ENCODE measurements around the gene KCNG2. TPM values are rescaled to one million over a fixed set of nuclear protein-coding genes. Genes with fewer than 3 reads are reported as not detected.

The KCNG2 gene
- total and polyA plus RNA-seq, 10 of the 15 experiments (the other 5 are each of a cell fraction or from before 2014, with no cell fraction given), result 0.20 to 0.23 TPM; not detected in 8

DNA sequence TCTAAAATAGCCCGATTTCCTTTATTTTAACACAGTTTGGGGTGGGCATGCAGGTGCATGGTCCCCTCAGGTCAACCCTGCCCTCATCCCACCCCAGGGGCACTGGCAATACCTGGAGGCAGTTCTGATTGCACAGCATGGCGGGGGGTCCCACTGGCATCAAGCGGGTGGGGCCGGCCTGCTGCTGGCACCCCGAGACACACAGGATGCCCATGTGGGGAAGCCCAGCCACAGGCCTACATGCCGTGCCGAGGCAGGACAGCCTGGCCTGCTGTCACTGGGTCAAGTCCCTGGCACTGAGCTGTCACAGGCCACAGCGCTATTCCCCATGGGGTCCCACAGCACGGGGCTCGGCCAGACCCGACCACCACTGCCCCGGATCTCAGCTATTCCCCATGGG is 11.9 kb upstream of the KCNG2 start:
- WGBS (ENCODE audit: insufficient coverage, insufficient replicate concordance, low lambda C conversion rate, missing lambda C conversion rate), result 47% methylated on average over 8 of the region's 12 CpGs
- H3K9ac ChIP-seq (ENCODE audit: control insufficient read depth, insufficient read depth, low read length), result no peak overlapping the region
- POLR2A ChIA-PET, result no interaction called here
- no peaks in the 10 kb centered on the region for H3K79me2 ChIP-seq (ENCODE audit: control insufficient read depth, insufficient read depth, low read length)
- RAD21 ChIA-PET (ENCODE audit: unreplicated experiment), result no interaction called here
- in situ Hi-C loops (cut with MboI) (no loop called here), intact Hi-C loops (cut with micrococcal nuclease; ENCODE audit: unreplicated experiment) (no loop called here)
- no peak overlapping the region for H3K4me3 ChIP-seq
- FAIRE-seq (no peak), ATAC-seq (no peak), DNase-seq (ENCODE audit: low read depth, low spot score) (no peak)
- H3K9me3 ChIP-seq (replicated peaks; ENCODE audit: control insufficient read depth, insufficient read depth, low read length), result no peaks in the 10 kb centered on the region; the same call in 2 of the 3 replicates
- H3K4me2 ChIP-seq (ENCODE audit: control insufficient read depth, insufficient read depth), result no peak overlapping the region
- no peaks in the 10 kb centered on the region for H3K4me1 ChIP-seq (ENCODE audit: control insufficient read depth, insufficient read depth, low read length)
- SMC1A ChIA-PET (ENCODE audit: uncharacterized antibody, unreplicated experiment), result no interaction called here
- no peak overlapping the region for H2AFZ ChIP-seq (ENCODE audit: control insufficient read depth, low read depth, low read length)
- H3K27ac ChIP-seq (ENCODE audit: control insufficient read depth, insufficient read depth), result no peak overlapping the region
- H3K27me3 ChIP-seq (replicated peaks in 1 of 2; ENCODE audit: control insufficient read depth in 2 of 2, insufficient read depth in 2 of 2, low read length in 1 of 2), result no peaks in the 10 kb centered on the region
- H4K20me1 ChIP-seq (ENCODE audit: control insufficient read depth, insufficient read depth), result no peaks in the 10 kb centered on the region
- CTCF ChIA-PET, result no interaction called here
- BruUV-seq (replicated peaks), result no TSS peak
- H3K36me3 ChIP-seq (ENCODE audit: control insufficient read depth in 2 of 2, insufficient read depth in 2 of 2, low read length in 1 of 2), result no peaks in the 10 kb centered on the region
- TF ChIP-seq, protein P1, sequence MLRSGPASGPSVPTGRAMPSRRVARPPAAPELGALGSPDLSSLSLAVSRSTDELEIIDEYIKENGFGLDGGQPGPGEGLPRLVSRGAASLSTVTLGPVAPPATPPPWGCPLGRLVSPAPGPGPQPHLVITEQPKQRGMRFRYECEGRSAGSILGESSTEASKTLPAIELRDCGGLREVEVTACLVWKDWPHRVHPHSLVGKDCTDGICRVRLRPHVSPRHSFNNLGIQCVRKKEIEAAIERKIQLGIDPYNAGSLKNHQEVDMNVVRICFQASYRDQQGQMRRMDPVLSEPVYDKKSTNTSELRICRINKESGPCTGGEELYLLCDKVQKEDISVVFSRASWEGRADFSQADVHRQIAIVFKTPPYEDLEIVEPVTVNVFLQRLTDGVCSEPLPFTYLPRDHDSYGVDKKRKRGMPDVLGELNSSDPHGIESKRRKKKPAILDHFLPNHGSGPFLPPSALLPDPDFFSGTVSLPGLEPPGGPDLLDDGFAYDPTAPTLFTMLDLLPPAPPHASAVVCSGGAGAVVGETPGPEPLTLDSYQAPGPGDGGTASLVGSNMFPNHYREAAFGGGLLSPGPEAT (IDR thresholded peaks at IDR 0.05; ENCODE audit: low read depth), result no peak
- TF ChIP-seq GATAD2B (conservative IDR thresholded peaks at IDR 0.05; ENCODE audit: low read depth), result no peak
- TF ChIP-seq SUPT20H (IDR thresholded peaks at IDR 0.05; ENCODE audit: borderline replicate concordance, control insufficient read depth, low read depth, low read length), result no peak
- TF ChIP-seq, protein P2, sequence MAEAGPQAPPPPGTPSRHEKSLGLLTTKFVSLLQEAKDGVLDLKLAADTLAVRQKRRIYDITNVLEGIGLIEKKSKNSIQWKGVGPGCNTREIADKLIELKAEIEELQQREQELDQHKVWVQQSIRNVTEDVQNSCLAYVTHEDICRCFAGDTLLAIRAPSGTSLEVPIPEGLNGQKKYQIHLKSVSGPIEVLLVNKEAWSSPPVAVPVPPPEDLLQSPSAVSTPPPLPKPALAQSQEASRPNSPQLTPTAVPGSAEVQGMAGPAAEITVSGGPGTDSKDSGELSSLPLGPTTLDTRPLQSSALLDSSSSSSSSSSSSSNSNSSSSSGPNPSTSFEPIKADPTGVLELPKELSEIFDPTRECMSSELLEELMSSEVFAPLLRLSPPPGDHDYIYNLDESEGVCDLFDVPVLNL (IDR thresholded peaks at IDR 0.05; ENCODE audit: low read depth, low read length), result no peak
- TF ChIP-seq, protein P3, sequence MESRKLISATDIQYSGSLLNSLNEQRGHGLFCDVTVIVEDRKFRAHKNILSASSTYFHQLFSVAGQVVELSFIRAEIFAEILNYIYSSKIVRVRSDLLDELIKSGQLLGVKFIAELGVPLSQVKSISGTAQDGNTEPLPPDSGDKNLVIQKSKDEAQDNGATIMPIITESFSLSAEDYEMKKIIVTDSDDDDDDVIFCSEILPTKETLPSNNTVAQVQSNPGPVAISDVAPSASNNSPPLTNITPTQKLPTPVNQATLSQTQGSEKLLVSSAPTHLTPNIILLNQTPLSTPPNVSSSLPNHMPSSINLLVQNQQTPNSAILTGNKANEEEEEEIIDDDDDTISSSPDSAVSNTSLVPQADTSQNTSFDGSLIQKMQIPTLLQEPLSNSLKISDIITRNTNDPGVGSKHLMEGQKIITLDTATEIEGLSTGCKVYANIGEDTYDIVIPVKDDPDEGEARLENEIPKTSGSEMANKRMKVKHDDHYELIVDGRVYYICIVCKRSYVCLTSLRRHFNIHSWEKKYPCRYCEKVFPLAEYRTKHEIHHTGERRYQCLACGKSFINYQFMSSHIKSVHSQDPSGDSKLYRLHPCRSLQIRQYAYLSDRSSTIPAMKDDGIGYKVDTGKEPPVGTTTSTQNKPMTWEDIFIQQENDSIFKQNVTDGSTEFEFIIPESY (IDR thresholded peaks at IDR 0.05), result no peak
- TF ChIP-seq, protein P4, sequence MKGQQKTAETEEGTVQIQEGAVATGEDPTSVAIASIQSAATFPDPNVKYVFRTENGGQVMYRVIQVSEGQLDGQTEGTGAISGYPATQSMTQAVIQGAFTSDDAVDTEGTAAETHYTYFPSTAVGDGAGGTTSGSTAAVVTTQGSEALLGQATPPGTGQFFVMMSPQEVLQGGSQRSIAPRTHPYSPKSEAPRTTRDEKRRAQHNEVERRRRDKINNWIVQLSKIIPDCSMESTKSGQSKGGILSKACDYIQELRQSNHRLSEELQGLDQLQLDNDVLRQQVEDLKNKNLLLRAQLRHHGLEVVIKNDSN (IDR thresholded peaks at IDR 0.05; ENCODE audit: borderline replicate concordance, extremely low read length, insufficient read depth, low read depth, low read length), result no peak
- no peak for TF ChIP-seq CHD4 (IDR thresholded peaks at IDR 0.05)
- no peak for TF ChIP-seq HCFC1 (IDR thresholded peaks at IDR 0.05; ENCODE audit: low read length)
- TF ChIP-seq, protein P5, sequence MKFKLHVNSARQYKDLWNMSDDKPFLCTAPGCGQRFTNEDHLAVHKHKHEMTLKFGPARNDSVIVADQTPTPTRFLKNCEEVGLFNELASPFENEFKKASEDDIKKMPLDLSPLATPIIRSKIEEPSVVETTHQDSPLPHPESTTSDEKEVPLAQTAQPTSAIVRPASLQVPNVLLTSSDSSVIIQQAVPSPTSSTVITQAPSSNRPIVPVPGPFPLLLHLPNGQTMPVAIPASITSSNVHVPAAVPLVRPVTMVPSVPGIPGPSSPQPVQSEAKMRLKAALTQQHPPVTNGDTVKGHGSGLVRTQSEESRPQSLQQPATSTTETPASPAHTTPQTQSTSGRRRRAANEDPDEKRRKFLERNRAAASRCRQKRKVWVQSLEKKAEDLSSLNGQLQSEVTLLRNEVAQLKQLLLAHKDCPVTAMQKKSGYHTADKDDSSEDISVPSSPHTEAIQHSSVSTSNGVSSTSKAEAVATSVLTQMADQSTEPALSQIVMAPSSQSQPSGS (IDR thresholded peaks at IDR 0.05; ENCODE audit: low read length), result no peak
- TF ChIP-seq, protein P6, sequence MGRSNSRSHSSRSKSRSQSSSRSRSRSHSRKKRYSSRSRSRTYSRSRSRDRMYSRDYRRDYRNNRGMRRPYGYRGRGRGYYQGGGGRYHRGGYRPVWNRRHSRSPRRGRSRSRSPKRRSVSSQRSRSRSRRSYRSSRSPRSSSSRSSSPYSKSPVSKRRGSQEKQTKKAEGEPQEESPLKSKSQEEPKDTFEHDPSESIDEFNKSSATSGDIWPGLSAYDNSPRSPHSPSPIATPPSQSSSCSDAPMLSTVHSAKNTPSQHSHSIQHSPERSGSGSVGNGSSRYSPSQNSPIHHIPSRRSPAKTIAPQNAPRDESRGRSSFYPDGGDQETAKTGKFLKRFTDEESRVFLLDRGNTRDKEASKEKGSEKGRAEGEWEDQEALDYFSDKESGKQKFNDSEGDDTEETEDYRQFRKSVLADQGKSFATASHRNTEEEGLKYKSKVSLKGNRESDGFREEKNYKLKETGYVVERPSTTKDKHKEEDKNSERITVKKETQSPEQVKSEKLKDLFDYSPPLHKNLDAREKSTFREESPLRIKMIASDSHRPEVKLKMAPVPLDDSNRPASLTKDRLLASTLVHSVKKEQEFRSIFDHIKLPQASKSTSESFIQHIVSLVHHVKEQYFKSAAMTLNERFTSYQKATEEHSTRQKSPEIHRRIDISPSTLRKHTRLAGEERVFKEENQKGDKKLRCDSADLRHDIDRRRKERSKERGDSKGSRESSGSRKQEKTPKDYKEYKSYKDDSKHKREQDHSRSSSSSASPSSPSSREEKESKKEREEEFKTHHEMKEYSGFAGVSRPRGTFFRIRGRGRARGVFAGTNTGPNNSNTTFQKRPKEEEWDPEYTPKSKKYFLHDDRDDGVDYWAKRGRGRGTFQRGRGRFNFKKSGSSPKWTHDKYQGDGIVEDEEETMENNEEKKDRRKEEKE (IDR thresholded peaks at IDR 0.05), result no peak
- no peak for TF ChIP-seq IRF4 (IDR thresholded peaks at IDR 0.05; ENCODE audit: low read depth, low read length)
- TF ChIP-seq ATF7 (IDR thresholded peaks at IDR 0.05; ENCODE audit: low read depth), result no peak
- TF ChIP-seq ASH2L (IDR thresholded peaks at IDR 0.05; ENCODE audit: borderline replicate concordance, low read depth), result no peak
- TF ChIP-seq SP1 (IDR thresholded peaks at IDR 0.05; ENCODE audit: low read depth, low read length), result no peak
- TF ChIP-seq ZZZ3 (IDR thresholded peaks at IDR 0.05; ENCODE audit: control insufficient read depth, insufficient read length, low read depth), result no peak
- no peak for TF ChIP-seq RB1 (IDR thresholded peaks at IDR 0.05; ENCODE audit: borderline replicate concordance)

All from GM12878 (cell line).